Suppressor macrophage treated with lipopolysaccharide for 1 hour (primary cell): ENCODE results near the gene MYOM1.

Source experiments
- DNase-seq, 3 donors: peaks; one replicate each; pipeline ENCODE4 v3.0.0-alpha.2; 2020 to 2022

MYOM1 gene

DNA sequence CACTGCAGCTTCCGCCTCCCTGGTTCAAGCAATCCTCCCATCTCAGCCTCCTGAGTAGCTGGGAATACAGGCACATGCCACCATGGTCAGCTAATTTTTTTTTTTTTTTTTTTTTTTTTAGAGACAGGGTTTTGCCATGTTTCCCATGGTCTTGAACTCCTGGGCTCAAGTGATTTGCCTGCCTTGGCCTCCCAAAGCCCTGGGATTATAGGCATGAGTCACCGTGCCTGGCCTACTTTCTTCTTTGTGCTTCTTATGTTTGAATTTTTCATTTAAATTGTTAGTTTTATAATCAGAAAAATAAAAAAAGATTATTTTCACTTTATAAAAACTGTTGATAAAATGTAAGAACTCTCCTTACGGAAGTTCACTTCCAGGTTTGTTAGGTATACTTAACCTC lies 105.3 kb downstream of the MYOM1 start:
- no peak for DNase-seq

DNA sequence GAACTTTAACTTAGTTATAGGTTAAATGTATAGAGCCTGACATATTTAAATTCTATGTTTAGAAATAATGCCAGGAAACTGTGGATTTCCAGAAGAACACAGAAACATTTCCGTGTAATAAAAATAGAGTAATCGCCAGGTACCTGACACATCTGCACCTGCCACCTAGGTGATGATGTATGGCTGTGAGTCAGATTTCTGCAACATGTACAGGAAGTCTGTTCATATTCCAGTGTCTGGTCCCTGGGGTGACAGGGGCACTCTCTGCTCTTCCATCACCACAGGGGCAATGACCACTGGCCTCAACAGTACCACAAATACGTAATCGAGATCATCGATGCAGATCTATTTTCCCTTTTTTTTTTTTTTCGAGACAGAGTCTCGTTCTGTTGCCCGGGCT lies 105.7 kb downstream of the MYOM1 start:
- DNase-seq: no peak

DNA sequence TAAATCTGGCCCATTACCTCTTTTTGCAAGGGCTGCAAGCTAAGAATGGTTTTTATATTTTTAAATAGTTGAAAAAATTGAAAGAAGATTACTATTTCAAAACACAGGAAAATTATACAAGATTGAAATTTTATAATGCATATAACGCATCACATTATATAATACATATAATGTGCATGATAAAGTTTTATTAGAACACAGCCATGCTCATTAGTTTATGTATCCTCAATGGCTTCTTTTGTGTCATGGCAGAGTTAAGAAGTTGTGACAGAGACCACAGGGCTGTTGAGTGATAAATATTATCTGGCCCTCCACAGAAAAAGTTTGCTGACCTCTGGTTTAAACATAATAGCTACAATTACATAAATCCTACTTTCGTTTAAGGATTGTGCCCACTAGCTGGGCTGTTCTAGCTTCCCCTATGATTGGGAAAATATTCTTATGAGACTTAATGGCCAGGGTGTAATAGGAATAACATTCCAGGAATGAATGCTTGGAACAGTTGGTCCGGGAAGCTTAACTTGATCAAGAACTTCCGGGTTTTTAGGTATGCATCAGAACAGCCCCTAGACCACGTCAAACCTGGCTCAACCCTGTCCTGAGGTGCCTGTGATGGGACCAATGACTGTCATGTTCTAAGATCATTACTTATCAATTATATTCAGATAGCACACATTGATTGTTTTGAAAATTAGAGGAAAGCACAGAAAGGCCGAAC lies 108.1 kb downstream of the MYOM1 start:
- DNase-seq: no peak

DNA sequence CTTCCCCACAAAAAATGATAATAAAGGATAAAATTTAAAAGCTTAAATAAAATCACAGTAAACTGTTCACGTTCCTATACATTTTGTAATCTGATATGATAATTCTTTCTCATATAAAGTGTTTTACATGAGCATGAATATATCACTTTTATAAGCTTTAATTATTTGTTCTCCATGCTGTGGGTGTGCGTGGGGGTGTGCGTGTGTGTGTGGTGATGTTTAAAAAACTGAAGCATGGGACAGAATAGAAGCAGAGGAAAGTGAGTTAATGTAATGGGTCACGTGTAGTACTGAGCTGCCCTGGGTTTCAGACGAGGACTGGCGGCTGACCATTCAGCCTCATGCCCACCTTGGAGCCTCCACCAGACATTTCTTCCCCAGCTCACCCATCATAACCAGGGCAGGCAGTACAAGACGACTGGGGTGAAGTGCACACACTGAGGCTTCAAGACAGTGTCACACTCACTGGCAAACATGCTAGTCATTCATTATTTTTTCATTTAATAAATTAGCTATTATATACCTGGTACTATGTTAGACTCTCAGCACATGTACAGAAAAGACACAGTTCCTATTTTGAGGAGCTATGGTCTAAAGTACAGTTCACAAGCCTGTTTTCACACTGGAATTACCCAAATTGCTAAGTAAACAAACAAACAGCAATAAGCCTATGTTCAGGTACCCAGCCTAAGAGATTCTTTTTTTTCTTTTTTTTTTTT lies 109.6 kb downstream of the MYOM1 start:
- no peak for DNase-seq

DNA sequence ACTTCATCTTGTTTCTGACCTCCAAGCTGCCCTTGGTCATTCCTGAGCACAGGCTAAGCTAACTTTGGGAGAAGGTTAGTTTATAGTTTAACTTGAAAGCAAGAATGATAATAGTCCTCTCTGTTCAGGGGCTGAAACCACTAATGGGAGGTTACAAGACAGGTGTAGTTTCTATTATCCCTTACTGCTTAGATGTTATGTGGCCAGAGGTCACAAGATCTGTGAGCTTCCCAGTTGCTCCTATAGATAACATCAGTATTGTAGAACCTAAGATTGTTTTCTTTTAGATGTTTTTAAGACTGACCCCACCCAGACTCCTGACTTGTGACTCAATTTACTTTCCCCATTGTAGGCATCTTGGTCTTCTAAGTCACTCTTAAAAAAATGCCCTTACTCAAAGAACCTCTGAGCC lies 112.0 kb downstream of the MYOM1 start:
- DNase-seq: no peak

DNA sequence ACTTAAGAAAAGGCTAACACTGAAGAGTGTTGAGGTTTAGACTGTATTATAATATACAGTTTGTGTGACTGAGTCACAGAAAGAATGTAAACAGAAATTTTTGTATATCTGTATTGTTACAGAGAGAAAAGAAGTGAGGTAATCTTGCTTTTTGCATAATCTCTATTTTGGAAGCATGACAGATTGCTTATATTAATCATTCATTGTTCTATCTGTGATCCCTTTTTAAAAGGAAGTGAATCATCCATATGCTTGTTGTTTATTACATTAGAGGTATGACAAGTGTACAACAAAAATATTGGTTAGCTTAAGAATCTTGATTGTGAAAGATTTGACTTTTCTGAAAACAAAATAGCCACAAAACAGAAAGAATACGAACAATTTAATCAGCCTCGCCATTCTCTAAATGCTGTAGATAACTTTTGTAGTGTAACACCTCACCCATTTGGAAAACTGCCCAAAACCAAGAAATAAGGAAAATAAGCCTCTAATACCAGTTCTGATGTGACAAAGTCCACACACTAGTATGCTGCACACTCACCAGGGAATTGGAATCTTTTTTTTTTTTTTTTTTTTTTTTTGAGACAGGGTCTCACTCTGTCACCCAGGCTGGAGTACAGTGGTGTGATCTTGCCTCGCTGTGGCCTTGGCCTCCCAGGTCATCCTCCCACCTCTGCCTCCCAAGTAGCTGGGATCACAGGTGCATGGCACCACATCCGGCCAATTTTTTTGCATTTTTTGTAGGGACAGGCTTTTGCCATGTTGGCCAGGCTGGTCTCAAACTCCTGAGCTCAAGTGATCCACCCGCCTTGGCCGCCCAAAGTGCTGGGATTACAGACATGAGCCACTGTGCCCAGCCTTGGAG lies 115.3 kb downstream of the MYOM1 start:
- DNase-seq: peak; percentile 45 to 86 (median 83)

DNA sequence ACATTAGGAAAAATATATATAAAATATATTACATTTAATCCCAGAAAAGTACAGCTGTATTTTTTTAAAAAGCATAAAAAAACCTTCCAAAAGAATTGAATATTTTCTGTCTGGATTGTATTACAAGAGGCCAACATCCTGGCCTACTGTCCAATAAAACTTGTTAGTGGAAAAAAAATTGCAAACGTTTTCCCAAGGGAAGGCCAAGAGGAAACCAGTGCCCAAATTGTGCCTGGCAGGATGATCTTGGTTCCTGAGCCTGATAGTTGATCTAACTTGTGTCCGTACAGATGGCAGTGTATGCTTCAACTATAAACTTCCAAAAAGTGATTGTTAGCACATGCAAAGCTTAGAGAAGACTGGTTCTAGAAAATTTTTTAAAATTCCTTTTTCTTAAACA lies 116.2 kb downstream of the MYOM1 start:
- DNase-seq: no peak

DNA sequence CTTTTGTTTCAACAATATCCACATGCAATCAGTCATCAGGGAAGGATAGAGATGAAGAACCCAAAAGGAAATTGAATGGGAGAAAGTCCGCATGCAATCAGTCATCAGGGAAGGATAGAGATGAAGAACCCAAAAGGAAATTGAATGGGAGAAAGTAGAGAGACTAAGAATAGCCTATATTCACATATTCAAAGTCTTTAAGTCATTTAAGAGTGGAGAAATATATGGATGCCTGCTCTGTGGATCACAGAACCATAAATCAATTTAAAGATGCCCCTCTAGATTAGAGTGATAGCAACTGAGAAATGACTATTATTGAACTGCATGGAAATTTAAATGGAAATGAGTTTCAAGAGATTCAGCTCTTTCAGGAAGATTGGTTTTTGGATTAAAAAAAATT lies 116.8 kb downstream of the MYOM1 start:
- no peak for DNase-seq

DNA sequence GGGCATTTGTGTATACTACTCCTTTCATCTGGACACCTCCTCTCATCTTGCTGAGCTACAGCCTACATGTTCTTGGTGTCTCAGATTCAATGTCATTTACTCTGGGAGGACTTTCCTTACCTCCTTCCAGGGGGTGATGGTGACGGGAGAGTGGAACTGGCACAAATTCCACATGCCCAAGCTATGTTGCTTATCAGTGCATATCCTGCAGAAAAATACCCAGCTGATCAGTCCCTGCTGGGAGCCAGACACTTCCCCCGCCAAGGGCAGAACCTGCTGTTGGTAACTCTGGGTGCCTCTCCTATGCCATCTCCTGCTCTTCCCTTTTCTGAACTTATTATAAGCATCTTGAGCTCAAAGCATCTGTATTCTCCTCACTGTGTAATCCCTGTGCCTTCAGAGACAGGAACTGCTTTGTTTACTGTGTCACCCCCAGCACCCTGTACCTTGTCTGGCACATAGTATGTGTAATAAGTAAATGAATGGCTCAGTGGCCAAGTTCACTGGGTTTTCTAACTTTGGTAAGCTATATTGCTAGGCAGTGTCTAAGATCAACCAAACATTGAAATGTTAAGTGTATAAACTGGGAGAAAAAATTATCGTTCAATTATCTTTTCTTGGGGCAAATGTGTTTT lies 119.2 kb downstream of the MYOM1 start:
- no peak for DNase-seq

DNA sequence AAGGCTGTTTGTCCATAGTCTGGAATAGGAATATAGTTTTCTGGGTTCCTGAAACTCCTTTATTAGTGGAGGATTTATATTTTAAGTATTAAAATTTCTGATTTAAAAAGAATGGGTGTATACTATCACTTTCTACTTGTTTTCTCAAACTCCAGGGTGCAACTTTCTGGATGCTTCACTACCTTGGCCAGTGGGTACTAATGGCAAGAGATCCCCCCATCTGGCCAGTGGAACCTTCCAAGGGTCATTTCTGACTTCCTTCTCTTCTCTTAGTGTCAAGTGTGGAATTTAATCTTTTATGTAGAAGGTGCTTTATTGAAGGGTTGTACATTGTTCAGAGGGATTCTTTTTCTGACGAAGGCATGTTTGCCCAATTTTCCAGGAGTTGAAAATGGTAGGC lies 120.4 kb downstream of the MYOM1 start:
- DNase-seq: no peak

DNA sequence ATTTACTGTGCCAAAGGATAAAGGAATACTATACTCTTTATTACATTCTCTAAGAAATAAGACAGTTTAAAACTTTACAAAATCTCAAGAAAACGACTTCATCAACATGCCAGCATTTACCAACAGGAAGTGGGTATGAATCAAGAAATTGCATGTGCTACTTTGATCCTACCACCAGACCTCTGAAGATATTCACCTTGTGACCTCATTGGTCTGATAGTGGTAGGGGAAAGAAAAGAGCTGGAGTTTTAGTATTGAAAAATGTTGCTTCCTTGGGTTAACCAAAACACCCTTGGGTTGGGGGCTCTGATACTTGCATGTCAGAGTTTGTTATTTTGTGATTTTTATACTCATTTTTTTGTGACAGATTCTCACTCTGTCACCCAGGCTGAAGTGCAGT lies 122.7 kb downstream of the MYOM1 start:
- DNase-seq: no peak

DNA sequence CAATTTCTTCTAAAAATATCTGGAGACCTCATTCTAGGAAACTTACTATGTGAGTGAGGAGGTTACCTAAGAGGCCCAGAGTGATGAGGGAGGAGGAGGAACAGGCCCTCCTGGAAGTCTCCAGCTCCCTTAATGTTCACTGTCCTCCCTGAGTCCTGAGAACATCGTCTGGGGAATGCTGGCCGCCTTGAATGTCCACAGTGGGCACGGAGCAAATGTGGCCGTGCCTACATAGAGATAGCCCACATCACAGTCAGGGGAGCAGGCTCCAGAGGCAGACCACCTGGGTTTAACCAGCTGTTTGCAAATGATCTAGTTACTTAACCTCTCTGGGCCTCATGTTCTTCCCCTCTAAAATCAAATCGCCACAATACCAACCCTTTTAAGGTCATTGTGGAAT lies 123.8 kb downstream of the MYOM1 start:
- DNase-seq: no peak

DNA sequence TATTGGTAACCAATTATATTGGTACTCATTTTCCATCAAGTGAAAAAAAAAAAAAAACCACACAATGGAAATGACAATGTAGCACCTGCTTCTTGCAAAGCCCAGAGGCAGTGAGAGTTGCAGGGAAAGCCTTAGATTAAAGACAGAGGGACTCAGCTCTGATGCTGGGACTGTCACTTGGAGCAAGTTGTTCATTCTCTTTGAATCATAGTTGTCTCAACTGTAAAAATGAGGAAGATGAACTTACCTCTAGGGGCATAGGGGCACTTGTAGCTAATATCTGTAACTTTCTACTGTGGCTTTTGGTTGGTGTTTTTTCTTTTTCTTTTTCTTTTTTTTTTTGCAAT lies 125.5 kb downstream of the MYOM1 start:
- no peak for DNase-seq

DNA sequence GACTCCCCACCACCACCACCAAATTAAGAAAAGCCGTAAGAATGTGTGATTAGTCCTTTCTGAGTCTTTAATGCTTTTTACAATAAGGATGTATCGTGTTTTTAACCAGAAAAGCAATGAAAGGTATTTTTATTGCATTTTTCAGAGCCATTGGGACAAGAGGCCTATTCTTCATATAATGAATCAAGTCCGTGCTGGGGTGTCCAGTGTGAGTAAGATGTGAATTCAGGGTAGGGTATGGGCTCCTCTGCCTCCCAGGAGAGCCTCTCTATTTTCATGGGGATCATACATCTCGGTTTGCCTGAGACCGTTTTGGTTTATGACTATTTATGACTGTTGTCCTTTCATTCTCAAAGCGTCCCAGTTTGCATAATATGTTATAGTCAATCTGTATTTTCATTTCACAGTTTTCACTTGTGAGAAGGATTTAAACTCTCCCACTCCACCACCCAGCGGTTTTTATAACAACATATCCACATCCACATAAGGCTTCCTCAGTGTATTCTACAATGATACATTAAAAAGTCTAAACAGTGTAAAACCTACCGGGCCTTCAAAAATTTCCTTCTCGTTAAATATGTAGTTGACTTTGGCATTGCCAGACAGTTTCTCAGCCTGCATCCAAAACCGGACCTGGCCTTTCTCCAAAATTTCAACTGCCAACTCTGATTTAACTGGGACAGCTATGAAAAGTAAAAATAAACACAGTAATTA lies 126.0 kb downstream of the MYOM1 start:
- no peak for DNase-seq

DNA sequence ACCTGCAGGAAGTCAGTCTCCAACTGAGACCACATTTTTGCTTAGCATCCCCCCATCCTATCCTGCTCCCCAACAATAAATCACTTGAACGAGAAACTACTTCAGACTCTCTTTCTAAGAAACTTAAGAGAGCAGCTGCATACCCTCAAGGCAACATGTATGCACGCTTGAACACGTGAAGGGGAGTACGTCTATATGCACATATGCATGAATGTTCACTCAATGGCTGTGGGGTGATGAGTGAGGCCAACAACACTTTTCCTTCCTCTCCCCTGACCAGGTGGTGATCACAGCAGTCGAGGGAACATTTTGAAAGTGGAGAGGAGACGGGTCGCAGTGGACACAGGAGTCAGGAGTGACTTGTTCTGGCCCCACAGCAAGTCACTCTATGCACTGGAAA lies 127.0 kb downstream of the MYOM1 start:
- no peak for DNase-seq

DNA sequence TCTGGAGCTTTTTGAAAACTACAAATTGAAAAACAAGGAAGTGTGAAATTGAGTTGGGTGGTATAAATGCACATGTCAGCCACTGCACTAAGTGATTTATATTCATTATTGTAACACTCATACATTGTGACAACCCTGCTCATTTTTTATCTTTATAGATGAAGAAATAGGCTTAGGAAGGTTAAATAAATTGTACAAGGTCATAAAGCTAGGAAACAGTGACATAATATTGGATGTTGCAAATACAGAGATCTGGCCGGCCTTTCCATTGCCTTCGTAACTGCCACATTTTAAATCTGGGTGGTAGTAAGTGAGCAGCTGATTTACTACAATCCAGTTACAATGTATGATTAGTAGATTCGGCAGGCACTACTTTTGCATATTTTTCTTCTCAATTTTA lies 130.2 kb downstream of the MYOM1 start:
- DNase-seq: no peak

DNA sequence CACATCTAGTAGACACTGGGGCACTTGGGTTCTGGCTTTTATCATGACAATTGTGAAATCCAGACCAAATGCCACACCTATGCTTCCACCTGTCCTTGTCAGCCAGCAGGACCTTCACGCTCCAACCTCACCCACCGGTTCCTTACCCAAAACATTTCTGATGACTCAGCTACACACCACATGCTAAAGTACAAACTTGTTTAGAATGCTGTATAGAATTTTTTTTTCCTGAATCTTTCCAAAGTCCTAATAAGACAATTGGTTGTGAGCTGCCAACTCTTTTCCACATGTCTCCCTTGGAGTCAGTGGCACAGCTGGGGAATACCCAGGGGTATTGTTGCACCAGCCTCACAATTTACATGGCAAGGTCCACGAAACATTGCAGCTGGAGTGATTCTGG lies 131.3 kb downstream of the MYOM1 start:
- no peak for DNase-seq

DNA sequence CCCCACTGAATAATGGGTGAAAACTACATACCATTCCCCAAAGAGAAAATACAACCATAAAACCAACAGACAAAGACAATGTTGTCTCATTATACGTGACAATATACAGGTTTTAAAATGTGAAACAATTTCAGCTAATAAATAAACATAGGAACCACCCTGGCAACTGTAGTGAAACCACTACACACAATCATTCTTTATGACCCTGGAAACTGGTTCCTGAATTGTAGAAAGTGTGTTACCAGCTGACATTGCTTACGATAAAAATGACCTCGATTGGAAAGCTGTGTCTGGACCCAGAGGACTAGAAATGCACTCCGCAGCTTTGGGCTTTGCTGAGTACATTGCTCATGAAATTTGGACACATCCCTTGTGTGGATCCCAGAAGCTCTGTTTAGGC lies 132.9 kb downstream of the MYOM1 start:
- no peak for DNase-seq

DNA sequence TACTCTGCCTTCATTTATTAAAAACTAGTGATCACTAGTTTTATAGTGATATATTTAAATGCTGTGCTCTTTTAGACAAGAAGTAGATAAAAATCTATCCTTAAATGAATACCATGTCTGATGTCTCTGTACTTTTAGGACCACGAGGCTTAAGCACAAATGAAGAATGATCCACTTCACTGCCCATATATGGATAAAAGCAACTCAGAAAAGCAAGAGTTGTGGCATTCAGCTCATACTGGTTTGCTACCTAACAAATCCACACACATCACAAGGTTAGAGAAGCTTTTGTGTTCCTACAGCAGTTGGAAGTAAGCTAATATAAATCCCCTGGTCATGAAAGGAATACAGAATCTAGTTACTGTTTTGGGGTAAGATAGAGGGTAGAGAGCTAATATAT lies 134.2 kb downstream of the MYOM1 start:
- no peak for DNase-seq

DNA sequence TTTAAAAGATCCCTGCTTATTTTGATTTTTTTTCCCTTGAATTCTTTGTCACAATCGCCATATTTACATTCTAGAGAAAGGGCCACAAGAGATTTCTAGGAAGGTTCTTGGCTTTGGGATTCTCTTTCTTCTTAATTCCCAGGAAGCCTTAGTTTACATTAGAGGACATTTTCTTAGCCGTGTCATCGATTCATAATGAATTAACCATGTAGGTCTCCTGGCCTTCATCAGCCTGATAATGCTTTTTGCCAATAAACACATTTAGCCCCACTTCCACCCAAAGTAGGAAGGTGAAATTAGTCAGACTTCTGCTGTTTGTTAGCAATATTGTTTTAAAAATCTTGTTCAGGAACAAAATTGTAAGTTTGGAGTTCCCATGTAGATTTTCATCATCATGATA lies 135.6 kb downstream of the MYOM1 start:
- DNase-seq: no peak

DNA sequence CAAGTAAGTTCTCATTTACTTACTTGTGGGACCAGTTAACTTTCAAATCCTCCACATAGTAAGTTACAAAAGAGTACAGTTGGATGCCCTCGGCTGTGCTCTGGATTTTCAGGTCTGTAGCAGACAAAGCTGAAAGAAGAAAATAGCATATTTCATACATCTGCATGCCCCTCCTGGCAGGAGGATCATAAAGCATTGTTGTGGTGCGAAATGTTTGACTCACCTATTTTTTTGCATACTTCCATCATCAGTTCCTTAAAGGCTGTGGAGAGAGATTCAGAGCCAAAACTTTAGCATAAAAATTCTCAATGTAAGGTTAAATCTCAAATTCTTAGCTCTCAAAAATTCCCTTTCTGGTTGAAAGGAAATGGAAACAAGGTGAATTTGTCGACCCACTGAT lies 136.0 kb downstream of the MYOM1 start:
- no peak for DNase-seq

DNA sequence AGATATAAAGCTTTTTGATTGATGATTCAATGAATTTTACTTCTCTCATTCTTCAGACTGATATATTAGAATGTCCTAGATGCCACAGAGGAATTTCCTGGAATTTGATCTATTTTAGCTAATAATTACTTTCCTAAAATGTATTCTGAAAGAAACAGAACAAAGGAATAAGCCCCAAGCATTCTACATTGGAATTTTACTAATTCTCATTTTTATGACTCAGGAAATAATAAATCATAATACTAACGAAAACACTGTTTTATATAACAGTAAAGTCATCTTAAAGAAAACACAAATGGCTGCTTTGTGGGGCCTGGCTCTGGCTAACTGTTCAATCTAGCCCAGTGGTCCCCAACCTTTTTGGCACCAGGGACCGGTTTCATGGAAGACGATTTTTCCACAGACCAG lies 138.2 kb downstream of the MYOM1 start:
- no peak for DNase-seq

DNA sequence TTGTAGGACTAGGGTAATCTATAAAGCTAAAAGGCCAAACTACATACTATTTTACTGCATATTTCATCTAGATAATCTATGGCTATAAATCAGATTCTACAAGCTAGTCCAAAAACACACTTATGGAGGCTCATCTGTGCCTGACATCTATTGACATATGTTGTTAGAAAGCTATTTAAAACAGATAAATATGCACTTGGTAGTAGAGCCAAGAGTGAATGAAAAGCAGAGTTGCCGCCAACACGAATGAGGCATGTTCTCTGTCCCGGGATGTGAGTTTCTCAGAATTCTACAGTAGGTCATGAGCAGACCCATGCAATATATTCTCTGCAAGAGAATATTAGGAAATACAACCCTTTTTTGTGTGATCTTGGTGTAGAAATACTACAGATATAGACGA lies 140.1 kb downstream of the MYOM1 start:
- DNase-seq: no peak
